K562 (cell line): ENCODE results near the gene MSH4. TPM values are rescaled to one million over a fixed set of nuclear protein-coding genes. Genes with fewer than 3 reads are reported as not detected.

Experiments
- MEIS2 ChIP-seq: fragments of 450-650 bp; IDR thresholded peaks from 2 replicates; pipeline ENCODE4 v1.6.1; 2014; ENCODE audit warnings: mild to moderate bottlenecking; ENCODE audit not compliant: partially characterized antibody
- POLR2AphosphoS2 ChIP-seq: IDR thresholded peaks from 2 replicates; pipeline ENCODE4 v1.6.1; 2012; ENCODE audit warnings: low read length, improper control_type of control experiment
- REST ChIP-seq, 2 experiments: fragments of 450-650 bp; formaldehyde crosslinking in 1 of 2; IDR thresholded peaks; 2 replicates each; pipeline versions ENCODE4 v1.4.0 to v1.6.1; 2014 to 2020; ENCODE audit warnings: mild to moderate bottlenecking in 2 of 2, borderline replicate concordance in 1 of 2, low read depth in 1 of 2
- ZNF592 ChIP-seq: fragments of 450-650 bp; IDR thresholded peaks from 2 replicates; pipeline ENCODE4 v1.6.1; 2017; ENCODE audit warnings: antibody characterized with exemption, mild to moderate bottlenecking
- ZNF639 ChIP-seq, 2 experiments: fragments of 200-800 bp in 1 of 2; sonication (Bioruptor generic) in 1 of 2; sonication (generic) in 1 of 2; formaldehyde crosslinking in 1 of 2; IDR thresholded peaks in 1 of 2; conservative IDR thresholded peaks in 1 of 2; 2 replicates each; pipeline versions ENCODE4 v1.5.0 to v1.6.1; 2016 to 2020; ENCODE audit warnings: missing compliant biosample characterization in 1 of 2, missing genetic modification characterization in 1 of 2, missing genetic modification reagents in 1 of 2
- polyA plus RNA-seq, 8 experiments: library from polyadenylated mRNA; depleted of rRNA in 4 of 8; stranded (reverse) in 5 of 8; unstranded in 3 of 8; fragments of >200 nt; fragmentation: Nextera tagmentation in 2 of 8; fragmentation: Illumina TruSeq in 1 of 8; extraction: Ambion mirVana in 2 of 8; extraction: Trizol in 1 of 8; gene quantifications; 2 replicates each; pipeline versions ENCODE4 v1.2.1 to v1.2.3, GENCODE V29; 2011 to 2014; ENCODE audit warnings: inconsistent platforms in 1 of 8, missing spikeins in 1 of 8
- total RNA-seq, 7 experiments: library from RNA; depleted of rRNA in 6 of 7; stranded (reverse); fragments of >200 nt in 6 of 7; fragmentation: Illumina TruSeq in 2 of 7; extraction: Trizol in 2 of 7; gene quantifications; 2 replicates each; pipeline versions ENCODE4 v1.2.1 to v1.2.3, GENCODE V29; 2011 to 2021; ENCODE audit warnings: low replicate concordance in 1 of 7

MSH4 gene
- total and polyA plus RNA-seq, 9 of the 15 experiments (the other 6 are each of a cell fraction or from before 2014, with no cell fraction given), result 0.04 to 0.18 (median 0.12) TPM; not detected in 4

GRCh38 chr1:75796376-75797272, at the start of gene MSH4 (continued):
- TF ChIP-seq POLR2AphosphoS2, result peak; percentile 96
- no peak for TF ChIP-seq ZNF592
- TF ChIP-seq MEIS2, result peak; percentile 79
- no peak; a peak in 1 of 4 replicates for TF ChIP-seq ZNF639 (CRISPR knock-in tag; conservative IDR thresholded peaks at IDR 0.05 in 1 of 2, IDR thresholded peaks at IDR 0.05 in 1 of 2)
- no peak for TF ChIP-seq REST (IDR thresholded peaks at IDR 0.05; ENCODE audit: borderline replicate concordance)
- TF ChIP-seq REST (CRISPR knock-in tag; IDR thresholded peaks at IDR 0.05; ENCODE audit: low read depth), result peak; percentile 72
